Measurements from ENCODE around the gene CHST14.

Gene CHST14

GRCh38 chr15:40464595-40465185 is 6.1 kb upstream of the CHST14 start:
- no peak for DNase-seq (ENCODE audit: extremely low read depth, low read depth)
- TF ChIP-seq CTCF (IDR thresholded peaks at IDR 0.05; ENCODE audit: low read depth, low read length), result no peak

- no peak for TF ChIP-seq CTCF (IDR thresholded peaks at IDR 0.05; ENCODE audit: low read depth, low read length)
- DNase-seq (ENCODE audit: extremely low read depth, low read depth), result no peak
Observed at GRCh38 chr15:40465939-40466338, 4.8 kb upstream of the CHST14 start.

GRCh38 chr15:40466426-40467260 is 4.1 kb upstream of the CHST14 start:
- no peak for TF ChIP-seq CTCF (IDR thresholded peaks at IDR 0.05; ENCODE audit: low read depth, low read length)
- DNase-seq (ENCODE audit: extremely low read depth, low read depth), result no peak

- DNase-seq (ENCODE audit: extremely low read depth, low read depth), result no peak
- no peak for TF ChIP-seq CTCF (IDR thresholded peaks at IDR 0.05; ENCODE audit: low read depth, low read length)
Observed at GRCh38 chr15:40467261-40467615, 3.5 kb upstream of the CHST14 start.

GRCh38 chr15:40468898-40469331 is 1.9 kb upstream of the CHST14 start:
- DNase-seq (ENCODE audit: extremely low read depth, low read depth), result no peak
- TF ChIP-seq CTCF (IDR thresholded peaks at IDR 0.05; ENCODE audit: low read depth, low read length), result no peak

GRCh38 chr15:40469776-40470390 is 901 bp upstream of the CHST14 start:
- DNase-seq (ENCODE audit: extremely low read depth, low read depth), result no peak
- TF ChIP-seq CTCF (IDR thresholded peaks at IDR 0.05; ENCODE audit: low read depth, low read length), result no peak
